Vagina (tissue), 2 donors: Measurements from ENCODE around the gene ANO1.

Experiments
- CTCF ChIP-seq, 3 experiments: fragments of 450-650 bp in 2 of 3; fragments of 200-600 bp in 1 of 3; sonication (generic) in 1 of 3; IDR thresholded peaks; one replicate each; pipeline ENCODE4 v1.5.1; 2017 to 2019; ENCODE audit warnings: antibody characterized with exemption in 3 of 3, mild to moderate bottlenecking in 2 of 3, moderate library complexity in 2 of 3
- POLR2AphosphoS5 ChIP-seq, 2 donors: sonication (generic); formaldehyde crosslinking; IDR thresholded peaks; one replicate each; pipeline ENCODE4 v1.9.0; 2017; ENCODE audit warnings: antibody characterized with exemption in 2 of 2, mild to moderate bottlenecking in 2 of 2, low read depth in 1 of 2; ENCODE audit not compliant: insufficient read depth in 1 of 2

- TF ChIP-seq CTCF (IDR thresholded peaks at IDR 0.05) (no peak), POLR2AphosphoS5 (IDR thresholded peaks at IDR 0.05; ENCODE audit: insufficient read depth in 1 of 2, low read depth in 1 of 2) (no peak)
Measured at GRCh38 chr11:70193411-70194292, 115.5 kb downstream of the ANO1 start.
